Forelimb muscle (tissue), 1 donor: ENCODE data around the gene B9D2. TPM values are rescaled to one million over a fixed set of nuclear protein-coding genes. Genes with fewer than 3 reads are reported as not detected.

Source experiments
- DNase-seq: peaks from one replicate; pipeline ENCODE4 v3.0.0-alpha.2; 2013; ENCODE audit warnings: low read depth
- polyA plus RNA-seq: library from polyadenylated mRNA; unstranded; fragments of 120-200 nt; gene quantifications from one replicate; pipeline ENCODE4 v1.2.1, GENCODE V29; 2013; ENCODE audit not compliant: insufficient read length

B9D2 gene
- polyA plus RNA-seq, 1 donor = 2.8 TPM

DNA sequence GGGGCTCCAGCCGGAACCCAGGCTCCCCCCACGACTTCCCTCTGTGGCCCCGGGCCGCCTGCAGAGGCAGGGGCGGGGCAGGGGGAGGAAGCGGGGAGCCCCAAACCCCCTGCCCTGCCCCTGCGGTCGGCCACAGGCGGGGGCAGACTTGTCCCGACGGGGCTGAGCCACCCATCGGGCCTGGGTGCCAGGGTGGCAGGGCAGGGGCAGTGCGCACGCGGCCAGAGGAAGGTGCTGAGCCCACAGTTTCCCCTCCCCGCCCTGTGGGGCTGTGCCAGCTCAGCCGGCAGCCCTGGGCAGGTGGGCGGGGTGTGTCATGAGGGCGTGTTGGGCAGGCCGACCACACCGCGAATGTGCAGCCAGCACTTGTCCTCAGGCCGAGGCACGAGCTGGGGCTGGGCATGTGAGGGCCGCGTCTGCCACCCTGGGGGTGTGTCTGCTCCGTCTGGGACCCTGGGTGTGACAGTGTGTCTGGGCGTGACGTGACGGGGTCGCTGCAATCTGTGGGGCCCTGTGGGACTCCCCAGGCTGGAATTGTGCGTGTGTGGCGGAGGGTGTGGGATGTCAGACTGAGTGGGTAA, 36.3 kb downstream of the B9D2 start:
- DNase-seq = no peak

DNA sequence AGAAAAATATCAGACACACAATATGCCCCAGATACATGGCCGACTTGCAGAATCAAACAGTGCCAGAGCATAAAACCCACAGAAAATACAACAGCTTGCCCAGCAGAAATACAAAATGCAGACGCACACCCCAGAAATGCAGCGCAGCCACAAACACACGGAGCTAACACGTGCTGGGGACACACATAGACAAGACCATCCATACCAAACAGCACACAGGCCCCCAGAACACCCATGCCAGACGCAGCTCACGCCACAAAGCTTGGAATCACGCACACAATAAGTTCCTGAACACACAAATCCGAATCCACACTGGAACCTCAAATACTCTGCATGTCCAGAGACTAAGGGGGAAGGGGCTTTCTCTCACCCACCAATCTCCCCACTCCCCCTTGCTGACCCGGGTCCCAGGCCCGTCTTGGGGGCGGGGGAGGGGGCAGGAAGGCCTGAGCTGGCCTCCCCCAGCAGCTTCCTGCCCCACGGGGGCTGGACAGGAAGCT, 36.8 kb downstream of the B9D2 start:
- DNase-seq = no peak

DNA sequence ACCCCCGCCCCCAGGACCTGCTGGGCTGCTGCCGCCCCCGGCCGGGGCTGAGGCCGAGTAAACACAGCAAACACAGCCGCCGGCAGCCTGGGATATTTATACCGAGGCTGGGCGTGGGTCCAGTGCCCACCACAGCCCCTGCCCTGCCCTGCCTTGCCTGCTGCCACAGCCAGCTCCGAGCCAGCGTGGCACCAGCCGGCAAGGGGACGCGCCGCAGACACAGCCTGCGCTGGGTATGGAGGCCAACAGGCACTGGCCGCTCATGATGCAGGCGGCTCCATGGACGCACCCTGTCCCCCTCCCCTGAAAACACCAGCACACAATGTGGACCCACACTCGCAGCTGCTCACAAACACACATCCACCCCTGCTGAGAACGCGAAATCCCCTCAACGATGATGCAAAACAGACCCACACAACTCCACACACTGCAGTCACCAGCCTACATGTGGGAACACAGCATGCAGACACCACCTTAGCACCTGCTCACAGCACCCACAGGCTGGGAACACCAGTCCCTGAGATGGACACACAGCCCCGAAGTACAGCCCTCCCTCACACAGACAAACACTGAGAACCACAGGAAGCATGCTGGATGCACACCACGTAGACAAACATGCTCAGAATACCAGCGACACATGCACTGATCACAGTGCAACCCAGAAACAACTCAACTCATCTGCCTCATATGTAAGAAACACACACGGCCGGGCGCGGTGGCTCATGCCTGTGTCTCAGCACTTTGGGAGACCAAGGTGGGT, 37.8 kb downstream of the B9D2 start:
- DNase-seq = no peak

GRCh38 chr19:41325640-41325946, 38.4 kb downstream of the B9D2 start:
- no peak for DNase-seq

DNA sequence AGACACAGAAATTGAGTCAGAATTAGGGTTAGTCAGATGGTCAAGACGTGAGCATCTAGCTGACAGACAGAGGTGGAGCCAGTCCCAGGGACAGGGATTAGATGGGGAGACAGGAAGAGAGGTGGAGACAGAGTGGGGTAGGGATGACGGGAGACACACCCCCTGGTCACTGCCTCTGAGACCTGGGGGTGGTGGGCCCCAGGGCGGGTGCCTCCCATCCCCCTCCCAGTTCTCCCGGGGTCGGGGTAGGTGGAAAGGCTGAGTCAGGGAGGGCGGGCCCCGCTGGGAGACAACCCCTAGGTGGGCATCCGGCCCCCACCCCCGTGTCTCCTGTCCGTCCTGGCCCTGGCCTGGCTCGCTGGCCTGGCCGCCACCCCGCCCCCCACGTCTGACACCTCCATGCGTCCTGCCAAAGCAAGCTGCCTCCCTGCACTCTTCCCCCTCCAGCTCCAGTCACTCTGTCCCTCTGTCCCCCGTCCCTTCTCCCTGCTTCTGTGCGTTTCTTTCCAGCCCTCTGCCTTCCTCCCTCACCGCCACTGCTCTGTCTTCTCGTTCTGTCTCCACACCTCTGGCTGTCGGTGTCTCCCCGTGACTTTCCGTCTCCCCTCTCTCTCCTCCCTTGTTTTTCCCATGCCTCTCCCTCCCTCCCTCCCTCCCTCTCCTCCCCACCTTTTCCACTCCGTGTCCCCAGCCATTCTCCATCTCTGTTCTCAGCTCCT, 38.9 kb downstream of the B9D2 start:
- DNase-seq = no peak

- DNase-seq = no peak
These were observed 39.7 kb downstream of the B9D2 start for GRCh38 chr19:41324231-41324702.

- no peak for DNase-seq
These were observed 40.4 kb downstream of the B9D2 start for GRCh38 chr19:41323430-41324125.

DNA sequence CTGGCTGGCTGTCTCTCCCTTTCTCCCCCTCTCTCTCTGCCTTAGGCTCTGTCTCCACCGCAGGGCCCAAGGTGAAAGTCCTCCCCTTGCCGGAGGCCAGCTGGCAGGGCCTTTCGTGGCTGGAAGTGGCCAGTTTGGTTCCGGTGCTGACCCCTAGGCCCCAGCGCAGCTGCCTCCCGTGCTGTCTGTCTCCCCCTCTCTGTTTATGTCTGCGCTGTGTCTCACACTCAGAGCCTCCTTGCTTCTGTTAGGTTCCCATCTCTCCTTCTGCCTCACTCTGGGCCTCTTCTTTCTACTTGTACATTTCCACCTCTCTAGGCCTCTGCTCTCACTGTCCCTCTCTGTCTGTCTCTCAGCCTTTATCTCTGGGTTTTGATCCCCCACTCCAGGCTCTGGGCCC, 40.9 kb downstream of the B9D2 start:
- DNase-seq = no peak

GRCh38 chr19:41322451-41322850, 41.5 kb downstream of the B9D2 start:
- no peak for DNase-seq

DNA sequence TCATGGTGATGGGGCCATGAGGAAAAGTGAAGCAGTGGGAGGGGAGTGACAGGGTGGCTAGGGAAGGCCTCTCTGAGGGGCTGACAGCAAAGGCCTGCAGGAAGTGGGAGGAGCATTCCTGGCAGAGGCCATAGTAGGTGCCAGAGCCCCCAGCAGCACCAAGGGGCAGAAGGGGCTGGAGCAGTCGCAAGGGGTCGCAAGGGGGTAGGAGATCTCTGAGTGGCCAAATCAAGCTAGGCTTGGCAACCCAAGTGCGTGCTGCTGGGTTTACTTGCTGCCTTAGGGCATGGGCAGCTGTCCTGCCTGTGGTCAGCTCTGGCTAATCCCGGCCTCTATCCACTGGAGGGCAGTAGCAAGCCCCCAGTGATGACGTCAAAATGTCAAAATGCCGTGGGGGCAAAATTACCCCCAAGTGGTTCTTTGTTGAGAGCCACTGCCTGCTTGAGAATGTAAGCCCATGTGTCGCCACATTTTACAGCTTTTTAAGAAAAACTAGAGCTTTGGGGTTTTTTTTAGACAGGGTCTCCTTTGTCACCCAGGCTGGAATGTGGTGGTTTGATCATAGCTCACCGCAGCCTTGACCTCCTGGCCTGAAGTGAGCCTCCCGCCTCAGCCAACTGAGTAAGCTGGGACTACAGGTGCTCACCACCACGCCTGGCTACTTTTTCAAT, 42.2 kb downstream of the B9D2 start:
- no peak for DNase-seq

DNA sequence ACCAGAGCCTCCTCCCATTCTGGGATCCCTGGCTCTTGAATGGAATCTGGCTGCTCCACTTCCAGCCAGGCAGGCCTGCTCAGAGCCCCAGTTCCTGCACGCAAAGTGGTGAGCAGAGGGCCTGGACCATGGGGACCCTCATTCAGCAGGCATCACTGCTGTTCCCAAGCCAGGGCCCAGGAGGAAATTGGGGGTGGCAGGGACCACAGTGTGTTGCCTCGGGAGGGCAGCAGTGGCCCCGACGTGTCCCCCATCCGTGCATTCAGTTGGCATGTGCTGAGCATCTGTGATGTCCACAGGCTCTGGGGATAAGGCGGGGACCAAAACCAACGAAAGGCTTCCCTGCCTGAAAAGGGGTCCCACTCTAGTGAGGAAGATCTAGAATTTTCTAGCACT, 42.7 kb downstream of the B9D2 start:
- no peak for DNase-seq

- DNase-seq = no peak
These were observed 43.4 kb downstream of the B9D2 start for GRCh38 chr19:41320568-41320967.

DNA sequence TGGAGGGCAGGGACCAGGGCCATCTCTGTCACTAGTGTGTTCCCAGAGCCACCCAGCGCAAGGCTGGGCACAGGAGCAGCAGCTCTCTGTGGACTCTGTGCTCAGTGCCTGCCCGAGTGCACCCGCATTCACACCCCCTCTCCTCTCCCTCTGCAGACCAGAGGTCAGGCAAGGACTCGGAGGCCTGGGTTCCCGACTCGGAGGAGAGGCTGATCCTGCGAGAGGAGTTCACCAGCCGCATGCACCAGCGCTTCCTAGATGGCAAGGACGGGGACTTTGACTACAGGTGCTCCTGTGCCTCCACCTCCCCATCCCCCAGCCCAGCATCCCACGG, 43.8 kb downstream of the B9D2 start:
- no peak for DNase-seq

DNA sequence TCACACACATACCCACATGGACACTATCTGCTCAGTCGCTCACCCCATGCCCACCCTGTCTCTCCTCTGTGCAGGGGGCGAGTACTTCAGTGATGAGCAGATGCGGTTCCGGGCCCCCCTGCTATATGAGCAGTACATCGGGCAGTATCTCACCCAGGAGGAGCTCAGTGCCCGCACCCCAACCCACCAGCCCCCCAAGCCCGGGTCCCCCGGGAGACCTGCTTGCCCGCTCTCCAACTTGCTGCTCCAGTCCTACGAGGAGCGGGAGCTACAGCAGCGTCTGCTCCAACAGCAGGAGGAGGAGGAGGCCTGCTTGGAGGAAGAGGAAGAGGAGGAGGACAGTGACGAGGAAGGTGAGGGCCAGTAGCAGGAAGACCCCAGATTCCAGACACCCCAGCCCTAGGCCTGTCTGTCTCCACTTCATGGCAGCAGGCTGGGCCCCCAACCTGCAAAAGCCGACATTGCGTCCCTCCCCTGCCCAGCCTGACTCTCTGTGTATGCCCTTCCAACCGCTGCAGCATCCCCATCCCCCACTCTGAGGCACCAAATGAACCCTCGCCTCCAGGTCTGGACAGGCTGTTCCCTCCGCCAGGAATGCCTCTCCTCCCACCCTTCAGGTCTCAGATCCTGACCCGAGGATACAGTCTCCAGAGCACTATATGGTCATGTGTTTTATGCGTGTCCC, 44.3 kb downstream of the B9D2 start:
- DNase-seq = no peak

DNA sequence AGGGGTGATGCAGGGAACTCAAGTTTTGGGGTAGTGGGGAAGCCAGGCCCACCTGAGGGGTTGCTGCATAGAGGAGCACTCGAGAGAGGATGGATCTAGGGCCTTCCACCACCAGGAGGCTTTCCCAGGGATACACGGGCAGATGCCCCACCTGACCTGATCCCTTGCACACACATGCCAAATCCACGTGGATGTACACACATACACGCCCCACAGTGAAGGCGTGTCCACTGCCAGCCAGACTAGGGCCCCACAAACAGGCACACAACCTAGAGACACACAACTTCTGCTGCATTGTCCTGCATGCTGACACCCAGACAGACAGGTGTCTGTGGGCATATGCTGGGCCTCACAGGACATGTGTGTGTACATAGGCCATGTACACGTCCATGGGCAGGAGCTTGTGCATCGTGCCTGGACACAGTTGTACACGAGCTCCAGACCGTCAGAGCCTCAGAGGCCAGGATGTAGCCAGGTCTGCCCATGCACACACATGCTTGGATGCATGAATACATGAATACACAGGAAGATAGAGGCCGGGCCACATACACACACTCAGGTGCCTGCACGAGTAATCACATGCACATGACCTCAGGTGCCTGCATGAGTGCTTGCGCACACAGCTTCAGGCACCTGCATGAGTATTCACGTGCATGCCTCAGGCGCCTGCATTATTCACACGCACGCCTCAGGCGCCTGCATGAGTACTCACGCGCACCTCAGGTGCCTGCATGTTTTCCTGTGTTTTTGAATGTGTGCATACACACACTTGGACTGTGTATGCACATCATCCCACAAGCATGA, 45.1 kb downstream of the B9D2 start:
- DNase-seq = no peak

GRCh38 chr19:41316306-41316920, 47.5 kb downstream of the B9D2 start:
- DNase-seq = no peak

GRCh38 chr19:41311613-41312012, 52.3 kb downstream of the B9D2 start:
- no peak for DNase-seq

DNA sequence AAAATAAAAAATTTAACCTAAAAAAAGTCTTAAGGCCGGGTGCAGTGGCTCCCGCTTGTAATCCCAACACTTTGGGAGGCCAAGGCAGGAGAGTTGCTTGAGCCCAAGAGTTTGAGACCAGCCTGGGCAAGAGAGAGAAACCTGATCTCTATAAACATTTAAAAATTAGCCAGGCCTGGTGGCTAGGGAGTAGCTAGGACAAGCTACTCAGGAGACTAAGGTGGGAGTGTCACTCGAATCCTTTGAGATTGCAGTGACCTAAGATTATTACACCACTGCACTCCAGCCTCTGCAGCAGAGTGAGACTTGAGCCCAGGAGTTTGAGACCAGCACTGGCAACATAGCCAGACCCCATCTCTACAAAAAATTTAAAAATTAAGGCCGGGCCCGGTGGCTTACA, 52.9 kb downstream of the B9D2 start:
- DNase-seq = no peak

DNA sequence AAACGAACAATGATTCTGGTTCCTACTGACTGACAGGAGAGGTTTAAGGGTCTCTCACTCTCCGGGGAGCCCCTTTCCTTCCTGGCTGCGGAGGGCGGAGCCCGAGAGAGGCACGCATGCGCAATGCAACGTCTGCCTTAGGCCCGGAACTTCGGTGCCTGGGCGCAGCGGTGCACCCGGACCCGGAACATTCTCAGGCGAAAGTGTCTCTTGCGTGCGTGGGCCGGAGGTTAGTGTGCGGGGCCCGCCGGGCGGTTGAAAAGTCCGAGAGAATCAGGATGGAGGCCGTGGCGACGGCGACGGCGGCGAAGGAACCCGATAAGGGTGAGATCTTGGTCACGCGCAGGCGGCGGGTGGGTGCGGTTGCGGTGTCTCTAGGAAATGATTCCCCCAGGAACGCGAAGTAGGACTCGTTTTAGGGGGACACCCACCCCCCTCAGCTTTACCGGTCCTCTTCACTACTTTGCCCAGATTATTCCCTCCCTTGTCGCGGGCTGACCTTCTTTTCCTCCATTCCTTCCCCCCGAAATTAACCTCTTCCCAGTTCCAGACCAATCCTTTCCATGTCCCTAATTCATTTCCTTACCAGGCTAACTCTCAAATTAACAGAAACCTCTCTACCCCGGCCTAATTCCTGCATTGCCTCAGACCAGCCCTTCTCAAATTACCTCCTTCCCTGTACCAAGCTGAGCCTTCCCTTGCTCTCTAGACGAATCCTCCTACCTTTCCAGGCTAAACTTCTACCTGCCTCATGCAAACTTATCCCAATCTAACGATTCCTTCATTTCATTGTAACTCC, 53.7 kb downstream of the B9D2 start, which contains the start of gene CCDC97:
Gene CCDC97, plus strand, starts transcription at position 140 of the 799 bp plus-strand sequence. Its CDS starts 139 bp downstream, at position 279.
- peak; percentile 86 for DNase-seq
